ENCODE data around the gene ADGRL1. TPM values are rescaled to one million over a fixed set of nuclear protein-coding genes. Genes with fewer than 3 reads are reported as not detected.

ADGRL1 gene
- total RNA-seq, 1 donor from 2014 or later: 32.2 TPM

DNA sequence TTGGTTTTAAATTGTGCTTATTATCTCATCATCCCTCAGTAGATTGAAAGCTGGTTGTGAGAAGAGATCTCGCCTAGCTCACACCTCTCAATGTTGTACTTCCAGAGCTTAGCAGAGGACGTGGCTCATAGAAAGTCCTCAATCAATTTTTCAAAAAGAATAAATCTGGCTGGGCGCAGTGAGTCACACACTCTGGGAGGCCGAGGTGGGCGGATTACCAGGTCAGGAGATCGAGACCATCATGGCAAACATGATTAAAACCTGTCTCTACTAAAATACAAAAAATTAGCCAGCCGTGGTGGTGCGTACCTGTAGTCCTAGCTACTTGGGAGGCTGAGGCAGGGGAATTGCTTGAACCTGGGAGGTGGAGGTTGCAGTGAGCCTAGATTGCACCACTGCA lies 64.9 kb downstream of the ADGRL1 start:
- no peaks in the 10 kb centered on the region for H3K27me3 Mint-ChIP-seq (ENCODE audit: low read depth)
- no peaks in the 10 kb centered on the region for H3K36me3 Mint-ChIP-seq (ENCODE audit: low read depth)
- TF ChIP-seq, protein P1, sequence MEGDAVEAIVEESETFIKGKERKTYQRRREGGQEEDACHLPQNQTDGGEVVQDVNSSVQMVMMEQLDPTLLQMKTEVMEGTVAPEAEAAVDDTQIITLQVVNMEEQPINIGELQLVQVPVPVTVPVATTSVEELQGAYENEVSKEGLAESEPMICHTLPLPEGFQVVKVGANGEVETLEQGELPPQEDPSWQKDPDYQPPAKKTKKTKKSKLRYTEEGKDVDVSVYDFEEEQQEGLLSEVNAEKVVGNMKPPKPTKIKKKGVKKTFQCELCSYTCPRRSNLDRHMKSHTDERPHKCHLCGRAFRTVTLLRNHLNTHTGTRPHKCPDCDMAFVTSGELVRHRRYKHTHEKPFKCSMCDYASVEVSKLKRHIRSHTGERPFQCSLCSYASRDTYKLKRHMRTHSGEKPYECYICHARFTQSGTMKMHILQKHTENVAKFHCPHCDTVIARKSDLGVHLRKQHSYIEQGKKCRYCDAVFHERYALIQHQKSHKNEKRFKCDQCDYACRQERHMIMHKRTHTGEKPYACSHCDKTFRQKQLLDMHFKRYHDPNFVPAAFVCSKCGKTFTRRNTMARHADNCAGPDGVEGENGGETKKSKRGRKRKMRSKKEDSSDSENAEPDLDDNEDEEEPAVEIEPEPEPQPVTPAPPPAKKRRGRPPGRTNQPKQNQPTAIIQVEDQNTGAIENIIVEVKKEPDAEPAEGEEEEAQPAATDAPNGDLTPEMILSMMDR (IDR thresholded peaks at IDR 0.05): no peak
- H3K9me3 Mint-ChIP-seq (ENCODE audit: low read depth): no peaks in the 10 kb centered on the region
- no peak for DNase-seq (ENCODE audit: low spot score)
- H3K4me3 Mint-ChIP-seq (ENCODE audit: unreplicated experiment): no peak overlapping the region
- peaks cover 34% of the 10 kb centered on the region for H3K4me1 Mint-ChIP-seq (ENCODE audit: low read depth)
- no peak overlapping the region for H3K27ac Mint-ChIP-seq (ENCODE audit: unreplicated experiment)

DNA sequence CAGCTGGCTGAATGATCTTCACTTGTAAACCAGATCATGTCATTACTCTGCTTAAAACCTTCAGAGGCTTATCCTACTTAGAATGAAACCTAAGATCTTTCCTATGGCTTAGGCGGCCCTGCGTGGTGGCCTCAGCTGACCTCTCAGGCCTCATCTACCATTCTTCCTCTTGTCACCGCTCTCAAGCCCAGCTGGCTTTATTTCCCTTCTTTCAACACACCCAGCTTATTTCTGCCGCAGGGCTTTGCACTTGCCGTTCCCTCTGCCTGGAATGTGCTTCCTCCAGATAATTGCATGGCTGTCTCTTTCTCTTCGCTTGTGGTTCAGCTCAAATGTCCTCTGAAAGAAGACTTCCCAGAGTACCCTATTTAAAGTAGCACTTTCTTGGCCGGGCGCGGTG lies 66.0 kb downstream of the ADGRL1 start:
- Mint-ChIP-seq H3K27ac (ENCODE audit: unreplicated experiment) (peak overlapping the region; percentile 96), H3K9me3 (ENCODE audit: low read depth) (no peaks in the 10 kb centered on the region), H3K27me3 (ENCODE audit: low read depth) (no peaks in the 10 kb centered on the region), H3K4me1 (ENCODE audit: low read depth) (peaks cover 33% of the 10 kb centered on the region), H3K36me3 (ENCODE audit: low read depth) (no peaks in the 10 kb centered on the region), H3K4me3 (ENCODE audit: unreplicated experiment) (no peak overlapping the region)
- TF ChIP-seq, protein P1 (IDR thresholded peaks at IDR 0.05): no peak
- DNase-seq (ENCODE audit: low spot score): no peak

DNA sequence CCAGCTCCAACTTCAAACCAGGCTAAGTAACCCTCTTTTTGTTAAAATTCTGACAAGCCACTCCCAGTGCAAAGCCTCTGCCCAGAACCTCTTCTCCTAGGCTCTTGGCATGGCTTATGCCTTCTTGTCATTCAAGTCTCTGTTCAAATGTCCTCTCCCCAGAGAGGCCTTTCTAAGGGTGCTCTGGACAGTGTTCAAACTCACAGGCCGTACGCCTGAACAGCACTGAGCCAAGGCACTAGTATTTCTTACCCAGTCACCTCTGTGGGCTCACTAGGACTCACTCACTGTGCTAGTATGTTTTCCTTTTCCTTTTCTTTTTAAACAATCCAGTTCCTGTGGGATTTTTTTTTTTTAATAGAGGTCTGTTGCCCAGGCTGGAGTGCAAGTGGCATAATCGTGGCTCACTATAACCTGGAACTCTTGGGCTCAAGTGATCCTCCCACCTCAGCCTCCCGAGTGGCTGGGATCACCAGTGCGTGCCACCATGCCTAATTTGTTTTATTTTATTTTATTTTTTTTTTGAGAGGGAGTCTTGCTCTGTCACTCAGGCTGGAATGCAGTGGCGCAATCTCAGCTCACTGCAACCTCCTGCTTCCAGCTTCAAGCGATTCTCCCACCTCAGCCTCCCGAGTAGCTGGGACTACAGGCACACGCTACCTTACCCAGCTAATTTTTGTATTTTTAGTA lies 67.2 kb downstream of the ADGRL1 start:
- TF ChIP-seq, protein P1 (IDR thresholded peaks at IDR 0.05): no peak
- H3K27me3 Mint-ChIP-seq (ENCODE audit: low read depth): no peaks in the 10 kb centered on the region
- H3K36me3 Mint-ChIP-seq (ENCODE audit: low read depth): no peaks in the 10 kb centered on the region
- peak overlapping the region; percentile 55 for H3K4me3 Mint-ChIP-seq (ENCODE audit: unreplicated experiment)
- no peak for DNase-seq (ENCODE audit: low spot score)
- peak overlapping the region; percentile 96 for H3K27ac Mint-ChIP-seq (ENCODE audit: unreplicated experiment)
- H3K4me1 Mint-ChIP-seq (ENCODE audit: low read depth): peaks cover 37% of the 10 kb centered on the region
- H3K9me3 Mint-ChIP-seq (ENCODE audit: low read depth): no peaks in the 10 kb centered on the region

DNA sequence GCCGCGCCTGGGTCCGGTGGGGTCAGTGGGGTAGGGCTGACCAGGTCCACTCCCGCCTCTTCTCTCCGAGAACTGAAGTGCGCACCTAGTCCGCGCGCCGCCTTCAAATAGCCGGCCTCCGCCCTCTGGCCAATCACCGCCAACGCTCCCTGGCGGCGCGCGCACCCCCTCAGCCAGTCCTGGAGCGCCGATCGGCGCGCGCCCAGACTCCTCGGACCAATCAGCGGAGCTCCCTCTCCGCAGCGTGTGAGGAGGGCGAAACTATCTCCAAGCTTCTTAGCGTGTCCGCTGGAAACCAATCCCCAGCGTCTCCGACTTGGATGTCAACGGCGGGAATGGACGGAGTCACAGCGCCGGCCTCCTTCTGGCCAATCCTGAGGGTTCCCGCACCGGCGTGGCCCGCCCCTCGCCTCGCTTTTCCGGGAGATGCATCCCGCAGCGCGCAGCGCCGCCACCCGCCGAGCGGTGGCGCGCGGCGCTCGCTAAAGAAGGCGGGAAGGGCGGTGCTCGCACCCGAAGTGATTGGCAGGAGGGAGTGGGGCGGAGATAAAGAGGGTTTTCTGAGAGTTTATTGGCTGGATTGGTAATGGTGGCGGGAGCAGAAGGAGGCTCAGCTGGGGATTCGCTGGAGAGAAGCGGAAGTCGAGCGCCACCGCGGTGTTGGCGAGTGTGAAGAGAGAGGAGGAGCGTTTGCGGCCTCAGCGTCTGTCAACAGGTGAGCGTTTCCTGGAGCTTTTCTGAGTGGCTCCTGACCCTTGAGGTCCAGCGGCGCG lies 69.3 kb downstream of the ADGRL1 start, which contains the start of gene ASF1B:
Gene ASF1B (minus strand): TSS at position 81 of the 773 bp plus-strand sequence. CDS start 133 bp downstream, outside the sequence.
- no peaks in the 10 kb centered on the region for H3K27me3 Mint-ChIP-seq (ENCODE audit: low read depth)

DNA sequence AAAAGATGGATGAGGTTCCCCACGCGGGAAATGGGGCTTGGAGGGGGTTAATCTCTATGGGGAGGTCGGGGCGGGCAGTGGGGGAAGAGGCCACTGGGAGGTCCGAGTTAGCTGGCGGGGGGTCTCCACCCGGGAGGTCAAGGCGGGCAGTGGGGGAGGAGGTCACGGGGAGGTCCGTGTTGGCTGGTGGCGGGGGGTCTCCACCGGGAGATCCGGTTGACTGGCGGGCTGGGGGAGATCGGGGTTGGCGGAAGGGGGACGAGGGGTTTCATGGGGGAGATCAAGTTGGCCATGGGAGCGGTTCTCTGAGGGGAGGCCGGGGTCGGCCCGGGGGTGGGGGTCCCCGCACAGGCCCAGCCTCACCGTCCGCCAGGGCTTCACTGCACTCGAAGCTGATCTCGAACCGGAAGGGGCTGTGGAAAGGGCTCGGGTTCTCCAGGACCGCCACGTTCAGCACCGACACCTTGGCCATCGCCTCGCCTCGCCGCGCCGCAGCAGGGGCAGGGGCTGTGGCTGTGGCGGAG lies 69.9 kb downstream of the ADGRL1 start:
- Mint-ChIP-seq H3K27me3 (ENCODE audit: low read depth) (no peaks in the 10 kb centered on the region), H3K27ac (ENCODE audit: unreplicated experiment) (peak overlapping the region; percentile 74), H3K4me3 (ENCODE audit: unreplicated experiment) (peak overlapping the region; percentile 79), H3K4me1 (ENCODE audit: low read depth) (peaks cover 37% of the 10 kb centered on the region), H3K9me3 (ENCODE audit: low read depth) (no peaks in the 10 kb centered on the region), H3K36me3 (ENCODE audit: low read depth) (no peaks in the 10 kb centered on the region)
- DNase-seq (ENCODE audit: low spot score): no peak
- TF ChIP-seq, protein P1 (IDR thresholded peaks at IDR 0.05): no peak

More for the DNA sequence above, 69.3 kb downstream of the ADGRL1 start, which contains the start of gene ASF1B:
- no peaks in the 10 kb centered on the region for H3K9me3 Mint-ChIP-seq (ENCODE audit: low read depth)
- peak; percentile 100 for DNase-seq (ENCODE audit: low spot score)
- H3K4me1 Mint-ChIP-seq (ENCODE audit: low read depth): peaks cover 37% of the 10 kb centered on the region
- TF ChIP-seq, protein P1 (IDR thresholded peaks at IDR 0.05): peak; percentile 80
- no peaks in the 10 kb centered on the region for H3K36me3 Mint-ChIP-seq (ENCODE audit: low read depth)
- H3K27ac Mint-ChIP-seq (ENCODE audit: unreplicated experiment): peak within 1 kb of the TSS; percentile 90
- H3K4me3 Mint-ChIP-seq (ENCODE audit: unreplicated experiment): peak within 1 kb of the TSS; percentile 79

All from chondrocyte (in vitro differentiated cells).